C4-2B (cell line): Measurements from ENCODE around the gene SORCS2.

Experiments
- CTCF ChIP-seq: fragments of 450-650 bp; conservative IDR thresholded peaks from 2 replicates; pipeline ENCODE4 v1.5.1; 2017; ENCODE audit warnings: mild to moderate bottlenecking
- ZFX ChIP-seq: fragments of 450-650 bp; IDR thresholded peaks from 2 replicates; pipeline ENCODE4 v1.6.1; 2017

- TF ChIP-seq CTCF (no peak), ZFX (no peak)
These were observed 148.5 kb downstream of the SORCS2 start for GRCh38 chr4:7340553-7341433.
